Mesendoderm (in vitro differentiated cells): Measurements from ENCODE around the gene ITPRID1.

Experiments used
- DNase-seq: peaks from one replicate; pipeline ENCODE4 v3.0.0; 2013
- H2AK5ac ChIP-seq: 2 replicates; pipeline ENCODE4 v1.6.1; 2013; ENCODE audit warnings: low read length, inconsistent platforms
- H2BK120ac ChIP-seq: 2 replicates; pipeline ENCODE4 v1.6.1; 2013; ENCODE audit warnings: low read depth, mild to moderate bottlenecking, low read length, moderate library complexity, mixed read lengths
- H2BK15ac ChIP-seq: replicated peaks from 2 replicates; pipeline ENCODE4 v1.6.1; 2013; ENCODE audit warnings: low read depth, mild to moderate bottlenecking, moderate library complexity
- H2BK5ac ChIP-seq: 2 replicates; pipeline ENCODE4 v1.6.1; 2013; ENCODE audit warnings: low read length, inconsistent platforms
- H3K18ac ChIP-seq: 2 replicates; pipeline ENCODE4 v1.6.1; 2013; ENCODE audit warnings: mild to moderate bottlenecking, low read length, mixed read lengths
- H3K23ac ChIP-seq: one replicate; pipeline ENCODE4 v1.6.1; 2013; ENCODE audit warnings: low read length
- H3K27ac ChIP-seq: 2 replicates; pipeline ENCODE4 v1.5.1; 2013; ENCODE audit warnings: low read depth, mild to moderate bottlenecking, inconsistent platforms, low read length, moderate library complexity
- H3K27me3 ChIP-seq: 2 replicates; pipeline ENCODE4 v1.6.1; 2013; ENCODE audit warnings: low read length, control low read depth, mild to moderate bottlenecking, inconsistent platforms; ENCODE audit not compliant: insufficient read depth, poor library complexity
- H3K36me3 ChIP-seq: 2 replicates; pipeline ENCODE4 v1.6.1; 2013; ENCODE audit warnings: low read length, inconsistent platforms; ENCODE audit not compliant: control insufficient read depth, insufficient read depth
- H3K4ac ChIP-seq: one replicate; pipeline ENCODE4 v1.6.1; 2013; ENCODE audit warnings: low read depth, mild to moderate bottlenecking, low read length, moderate library complexity
- H3K4me1 ChIP-seq: 2 replicates; pipeline ENCODE4 v1.6.1; 2013; ENCODE audit warnings: low read depth, low read length, inconsistent platforms; ENCODE audit not compliant: control insufficient read depth
- H3K4me2 ChIP-seq: 2 replicates; pipeline ENCODE4 v1.6.1; 2013; ENCODE audit warnings: low read length
- H3K4me3 ChIP-seq: 2 replicates; pipeline ENCODE4 v1.5.1; 2013; ENCODE audit warnings: mild to moderate bottlenecking, low read length
- H3K56ac ChIP-seq: one replicate; pipeline ENCODE4 v1.6.1; 2013; ENCODE audit warnings: low read length
- H3K79me1 ChIP-seq: 2 replicates; pipeline ENCODE4 v1.6.1; 2013; ENCODE audit warnings: low read length, inconsistent platforms
- H3K79me2 ChIP-seq: 2 replicates; pipeline ENCODE4 v1.6.1; 2013; ENCODE audit warnings: mild to moderate bottlenecking, low read length; ENCODE audit not compliant: control insufficient read depth, insufficient read depth
- H3K9ac ChIP-seq: 2 replicates; pipeline ENCODE4 v1.6.1; 2013; ENCODE audit warnings: low read length, inconsistent platforms
- H4K5ac ChIP-seq: one replicate; pipeline ENCODE4 v1.6.1; 2013; ENCODE audit warnings: low read length
- H4K8ac ChIP-seq: one replicate; pipeline ENCODE4 v1.6.1; 2013; ENCODE audit warnings: low read depth, mild to moderate bottlenecking, control low read depth, low read length, moderate library complexity
- WGBS: extraction: QIAGEN DNeasy Blood & Tissue Kit; methylation state at CpG from one replicate; pipeline ENCODE4 v1.1.7; 2013; ENCODE audit warnings: low lambda C conversion rate, missing lambda C conversion rate; ENCODE audit not compliant: insufficient coverage; ENCODE audit errors: extremely low coverage; 5-methylcytosine and 5-hydroxymethylcytosine counted together

The ITPRID1 gene

DNA sequence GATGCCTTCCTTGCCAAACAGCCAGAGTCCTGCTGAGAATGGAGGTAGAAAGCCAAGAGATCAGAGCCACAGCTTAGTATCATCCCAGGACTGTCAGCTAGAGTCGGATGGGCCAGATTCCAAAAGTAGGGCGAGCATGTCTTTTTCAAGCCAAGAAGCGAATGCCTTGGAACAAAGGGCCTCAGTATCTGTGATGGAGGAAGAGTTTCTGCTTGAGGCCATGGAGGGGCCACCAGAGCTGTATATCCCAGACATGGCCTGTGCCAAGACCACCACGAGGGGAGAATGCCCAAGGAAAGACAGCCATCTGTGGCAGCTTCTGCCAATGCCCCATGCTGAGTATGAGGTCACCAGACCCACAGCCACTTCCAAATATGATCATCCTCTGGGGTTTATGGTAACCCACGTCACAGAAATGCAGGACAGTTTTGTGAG, 128.8 kb downstream of the ITPRID1 start:
- H3K56ac ChIP-seq: no peak overlapping the region
- no peak overlapping the region for H3K4me3 ChIP-seq
- H2AK5ac ChIP-seq: no peak overlapping the region
- H3K27me3 ChIP-seq: no peaks in the 10 kb centered on the region
- no CpG with 5 or more reads among the region's 5 CpGs for WGBS
- H3K4me2 ChIP-seq: no peak overlapping the region
- no peak overlapping the region for H3K9ac ChIP-seq
- H3K79me2 ChIP-seq: no peaks in the 10 kb centered on the region
- H4K5ac ChIP-seq: no peak overlapping the region
- no peak overlapping the region for H3K23ac ChIP-seq
- H3K36me3 ChIP-seq: no peaks in the 10 kb centered on the region
- H3K4ac ChIP-seq: no peak overlapping the region
- H4K8ac ChIP-seq: no peak overlapping the region
- H3K27ac ChIP-seq: no peak overlapping the region
- no peak overlapping the region for H2BK15ac ChIP-seq
- no peaks in the 10 kb centered on the region for H3K79me1 ChIP-seq
- H3K18ac ChIP-seq: no peak overlapping the region
- no peaks in the 10 kb centered on the region for H3K4me1 ChIP-seq
- no peak overlapping the region for H2BK5ac ChIP-seq
- no peak overlapping the region for H2BK120ac ChIP-seq
- no peak for DNase-seq

DNA sequence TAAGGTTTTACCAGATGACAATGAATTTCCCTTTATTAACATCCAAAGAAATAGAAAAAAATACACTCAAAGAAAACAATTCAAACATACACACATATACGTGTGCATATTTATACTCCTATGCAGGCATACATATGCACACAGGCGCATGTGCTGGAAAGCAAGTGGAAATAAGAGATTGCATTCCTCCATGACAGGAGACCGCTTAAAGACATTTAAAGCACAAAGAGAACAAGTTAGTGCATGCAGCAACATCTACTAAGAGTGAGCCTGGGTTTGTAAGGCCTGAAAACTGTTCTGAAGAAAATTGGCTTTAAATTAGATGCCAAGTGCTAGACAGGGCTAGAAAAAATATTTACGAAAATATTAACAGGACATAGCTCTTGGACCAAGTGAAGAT, 133.1 kb downstream of the ITPRID1 start:
- DNase-seq: no peak

DNA sequence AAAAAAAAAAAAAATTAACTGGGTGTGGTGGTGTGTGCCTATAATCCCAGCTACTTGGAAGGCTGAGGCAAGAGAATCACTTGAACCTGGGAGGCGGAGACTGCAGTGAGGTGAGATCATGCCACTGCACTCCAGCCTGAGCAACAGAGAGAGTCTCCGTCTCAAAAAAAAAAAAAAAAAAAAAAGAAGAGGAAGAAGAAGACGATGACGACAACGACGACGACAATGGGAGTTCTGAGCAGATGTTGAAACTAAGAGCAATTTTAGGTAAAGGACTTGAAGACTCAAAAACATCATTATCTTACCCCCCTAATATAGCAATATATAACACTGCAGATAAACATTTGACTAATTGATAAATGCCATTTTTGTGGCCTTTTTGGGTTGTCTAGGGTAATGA, 133.6 kb downstream of the ITPRID1 start:
- no peak for DNase-seq
- Histone ChIP-seq H3K23ac (no peak overlapping the region), H4K8ac (no peak overlapping the region), H4K5ac (no peak overlapping the region), H3K79me2 (no peaks in the 10 kb centered on the region), H2BK5ac (no peak overlapping the region), H2BK15ac (no peak overlapping the region), H3K27me3 (no peaks in the 10 kb centered on the region), H2AK5ac (no peak overlapping the region), H3K56ac (no peak overlapping the region), H3K18ac (no peak overlapping the region), H3K27ac (no peak overlapping the region), H3K4me1 (peaks cover 6% of the 10 kb centered on the region), H3K9ac (no peak overlapping the region), H3K36me3 (no peaks in the 10 kb centered on the region), H3K79me1 (no peaks in the 10 kb centered on the region), H2BK120ac (no peak overlapping the region), H3K4me2 (no peak overlapping the region), H3K4me3 (no peak overlapping the region), H3K4ac (no peak overlapping the region)
- WGBS: no CpG with 5 or more reads among the region's 7 CpGs

More for the DNA sequence above, 133.1 kb downstream of the ITPRID1 start:
- Histone ChIP-seq H3K36me3 (no peaks in the 10 kb centered on the region), H2BK15ac (no peak overlapping the region), H3K56ac (no peak overlapping the region), H4K8ac (no peak overlapping the region), H3K79me2 (no peaks in the 10 kb centered on the region), H2BK5ac (no peak overlapping the region), H2BK120ac (no peak overlapping the region), H3K9ac (no peak overlapping the region), H3K4ac (no peak overlapping the region), H3K4me1 (peaks cover 6% of the 10 kb centered on the region), H3K4me2 (no peak overlapping the region), H3K4me3 (no peak overlapping the region), H3K18ac (no peak overlapping the region), H3K79me1 (no peaks in the 10 kb centered on the region), H3K23ac (no peak overlapping the region), H3K27me3 (no peaks in the 10 kb centered on the region), H4K5ac (no peak overlapping the region), H2AK5ac (no peak overlapping the region), H3K27ac (no peak overlapping the region)
- WGBS: no CpG with 5 or more reads among the region's 4 CpGs

DNA sequence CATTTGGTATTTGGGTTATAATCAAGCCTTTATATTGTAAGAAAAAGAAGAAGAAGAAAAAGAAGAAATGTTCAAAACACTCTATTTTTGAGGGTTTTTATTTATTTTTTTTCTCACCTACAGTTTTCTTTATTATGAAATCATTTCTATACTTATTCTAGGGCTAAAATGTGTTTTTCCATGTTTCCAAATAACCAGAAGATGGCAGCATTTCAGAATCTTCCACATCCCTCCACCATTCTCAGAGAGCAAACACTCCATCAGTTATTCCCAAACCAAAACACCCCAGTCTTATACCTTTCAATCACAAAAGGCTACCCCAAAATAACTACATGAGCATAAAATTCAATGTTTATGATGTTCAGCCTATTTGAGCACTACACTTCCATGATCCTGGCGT, 134.4 kb downstream of the ITPRID1 start:
- no peak overlapping the region for H3K4ac ChIP-seq
- no peak overlapping the region for H3K27ac ChIP-seq

DNA sequence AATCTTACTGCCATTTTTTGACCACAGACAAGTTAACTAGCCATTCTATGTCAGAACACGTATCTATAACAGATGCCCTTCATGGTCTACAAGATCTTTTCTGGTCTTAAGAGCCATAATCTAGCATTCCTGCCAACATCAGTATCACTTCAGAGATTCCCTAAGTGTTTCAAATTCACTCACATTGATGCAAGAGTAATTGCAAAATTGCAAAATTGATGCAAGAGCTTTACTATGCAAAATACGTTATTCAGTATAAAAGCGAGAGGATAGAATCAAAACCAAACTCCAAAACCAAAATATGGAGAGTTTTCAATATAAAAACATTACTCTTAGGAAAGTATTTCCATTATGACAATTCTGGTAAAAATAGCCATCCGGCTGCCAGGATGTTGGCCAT, 135.0 kb downstream of the ITPRID1 start:
- no peak overlapping the region for H2BK15ac ChIP-seq
- H3K56ac ChIP-seq: no peak overlapping the region
- no peaks in the 10 kb centered on the region for H3K79me2 ChIP-seq
- no peak overlapping the region for H3K9ac ChIP-seq
- H3K4ac ChIP-seq: no peak overlapping the region
- H3K79me1 ChIP-seq: no peaks in the 10 kb centered on the region
- no peak overlapping the region for H3K4me2 ChIP-seq
- H3K27ac ChIP-seq: no peak overlapping the region
- H3K23ac ChIP-seq: no peak overlapping the region
- WGBS: no CpG with 5 or more reads among the region's 4 CpGs
- H3K4me1 ChIP-seq: peaks cover 6% of the 10 kb centered on the region
- H2AK5ac ChIP-seq: no peak overlapping the region
- H2BK120ac ChIP-seq: no peak overlapping the region
- H3K36me3 ChIP-seq: no peaks in the 10 kb centered on the region
- H3K4me3 ChIP-seq: no peak overlapping the region
- no peak overlapping the region for H4K8ac ChIP-seq
- no peak overlapping the region for H2BK5ac ChIP-seq
- no peak overlapping the region for H4K5ac ChIP-seq
- no peak overlapping the region for H3K18ac ChIP-seq
- H3K27me3 ChIP-seq: no peaks in the 10 kb centered on the region
- DNase-seq: no peak

More for the DNA sequence above, 134.4 kb downstream of the ITPRID1 start:
- H3K56ac ChIP-seq: no peak overlapping the region
- no peak overlapping the region for H4K5ac ChIP-seq
- WGBS: no CpG with 5 or more reads among the region's 1 CpG
- no peak overlapping the region for H3K4me2 ChIP-seq
- H2BK120ac ChIP-seq: no peak overlapping the region
- H3K27me3 ChIP-seq: no peaks in the 10 kb centered on the region
- H3K9ac ChIP-seq: no peak overlapping the region
- H3K4me3 ChIP-seq: no peak overlapping the region
- H2BK5ac ChIP-seq: no peak overlapping the region
- H3K18ac ChIP-seq: no peak overlapping the region
- no peak overlapping the region for H2BK15ac ChIP-seq
- H2AK5ac ChIP-seq: no peak overlapping the region
- no peak overlapping the region for H4K8ac ChIP-seq
- no peak overlapping the region for H3K23ac ChIP-seq
- peaks cover 6% of the 10 kb centered on the region for H3K4me1 ChIP-seq
- no peaks in the 10 kb centered on the region for H3K79me1 ChIP-seq
- DNase-seq: peak; percentile 22
- H3K36me3 ChIP-seq: no peaks in the 10 kb centered on the region
- no peaks in the 10 kb centered on the region for H3K79me2 ChIP-seq

DNA sequence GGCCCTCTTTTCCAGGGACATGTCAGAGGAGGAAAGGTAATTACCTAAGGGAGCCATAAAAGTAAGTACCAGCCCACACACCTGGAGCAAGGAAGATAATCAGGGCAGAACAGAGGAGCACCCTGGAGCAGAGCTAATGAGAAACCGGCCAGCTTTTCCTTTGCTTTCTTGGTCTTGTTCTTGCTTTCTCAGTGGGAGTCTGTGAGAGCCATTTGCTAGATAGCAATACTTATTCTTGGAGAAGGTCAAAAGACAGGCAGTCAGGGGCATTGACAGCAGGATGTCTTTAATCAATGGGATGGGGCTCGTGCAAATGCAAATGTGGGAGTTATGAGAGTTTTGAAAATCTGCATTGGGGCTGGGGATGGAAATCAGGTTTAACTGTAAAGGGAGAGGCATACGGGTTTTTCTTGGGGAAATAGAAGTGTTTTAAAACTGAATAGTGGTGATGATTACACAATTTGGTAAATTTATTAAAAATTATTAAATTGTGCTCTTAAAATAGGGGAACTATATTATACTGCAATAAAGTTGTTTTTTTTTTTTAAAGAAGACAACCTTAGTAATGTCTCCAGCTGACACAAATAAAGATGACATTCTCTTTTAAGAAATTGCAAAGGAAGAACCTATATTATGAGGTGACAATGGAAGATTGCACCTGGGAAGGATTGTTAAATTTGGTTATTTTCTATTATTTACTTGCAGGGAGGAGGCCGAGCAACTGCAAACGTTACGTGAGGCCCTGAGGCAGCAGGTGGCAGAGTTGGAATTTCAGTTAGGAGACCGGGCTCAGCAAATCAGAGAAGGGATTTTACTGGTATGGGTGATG, 137.6 kb downstream of the ITPRID1 start:
- H3K79me2 ChIP-seq: no peaks in the 10 kb centered on the region
- no peak overlapping the region for H3K18ac ChIP-seq
- no peaks in the 10 kb centered on the region for H3K27me3 ChIP-seq
- no peaks in the 10 kb centered on the region for H3K79me1 ChIP-seq
- no peak overlapping the region for H3K23ac ChIP-seq
- H2BK5ac ChIP-seq: no peak overlapping the region
- H3K27ac ChIP-seq: no peak overlapping the region
- DNase-seq: peak; percentile 16
- H4K5ac ChIP-seq: no peak overlapping the region
- H3K4me1 ChIP-seq: peaks cover 6% of the 10 kb centered on the region
- no peak overlapping the region for H3K4me3 ChIP-seq
- H3K9ac ChIP-seq: no peak overlapping the region
- no peak overlapping the region for H2AK5ac ChIP-seq
- H3K4ac ChIP-seq: no peak overlapping the region
- WGBS: no CpG with 5 or more reads among the region's 7 CpGs
- H3K36me3 ChIP-seq: no peaks in the 10 kb centered on the region
- no peak overlapping the region for H2BK120ac ChIP-seq
- no peak overlapping the region for H2BK15ac ChIP-seq
- no peak overlapping the region for H3K4me2 ChIP-seq
- no peak overlapping the region for H4K8ac ChIP-seq
- H3K56ac ChIP-seq: no peak overlapping the region
